Measurements from ENCODE around the gene KANK3.
A peak's percentile ranks its signal among the peaks of the same experiment; 100 is the strongest.

Gene KANK3

GRCh38 chr19:8337728-8338127, 5.3 kb downstream of the KANK3 start:
- no peak for DNase-seq (ENCODE audit: low read depth in 2 of 2)

DNA sequence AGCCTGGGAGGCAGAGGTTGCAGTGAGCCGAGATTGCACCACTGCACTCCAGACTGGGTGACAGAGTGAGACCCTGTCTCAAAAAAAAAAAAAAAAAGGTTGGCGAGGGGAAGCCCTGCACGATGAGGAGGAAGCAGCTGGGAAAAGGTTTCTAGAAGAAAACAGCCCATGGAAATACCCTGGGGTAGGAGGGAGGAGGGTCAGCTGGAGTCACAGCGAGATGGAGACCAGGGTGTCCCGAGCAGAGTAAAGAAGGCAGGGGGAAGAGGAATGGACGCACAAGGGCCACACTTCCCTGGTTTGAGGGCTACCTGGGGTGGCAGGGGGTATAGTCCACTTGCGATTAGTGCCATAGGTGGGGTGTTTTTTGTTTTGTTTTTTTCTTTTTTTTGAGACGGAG, 6.4 kb downstream of the KANK3 start:
- DNase-seq (ENCODE audit: low read depth in 2 of 2) = no peak

DNA sequence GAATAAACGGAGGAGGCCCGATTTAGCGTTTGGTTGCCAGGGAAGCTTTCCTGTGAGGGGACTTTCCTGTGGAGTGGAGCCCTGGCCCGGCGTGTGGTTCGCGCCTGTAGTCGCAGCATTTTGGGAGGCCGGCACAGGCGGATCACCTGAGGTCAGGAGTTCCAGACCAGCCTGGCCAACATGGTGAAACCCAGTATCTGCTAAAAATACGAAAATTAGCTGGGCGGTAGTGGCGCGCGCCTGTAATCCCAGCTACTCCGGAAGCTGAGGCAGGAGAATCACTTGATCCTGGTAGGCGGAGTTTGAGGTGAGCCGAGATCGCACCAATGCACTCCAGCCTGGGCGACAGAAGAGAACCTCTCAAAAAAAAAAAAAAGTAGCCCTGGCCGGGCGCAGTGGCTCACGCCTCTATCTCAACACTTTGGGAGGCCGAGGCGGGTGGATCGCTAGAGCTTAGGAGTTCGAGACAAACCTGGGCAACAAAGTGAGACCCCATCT, 6.9 kb downstream of the KANK3 start:
- DNase-seq (ENCODE audit: low read depth in 2 of 2) = no peak

GRCh38 chr19:8335343-8336071, 7.6 kb downstream of the KANK3 start:
- no peak for DNase-seq (ENCODE audit: low read depth in 2 of 2)

- DNase-seq (ENCODE audit: low read depth in 2 of 2) = no peak
Observed at GRCh38 chr19:8334458-8335342, 8.4 kb downstream of the KANK3 start.

DNA sequence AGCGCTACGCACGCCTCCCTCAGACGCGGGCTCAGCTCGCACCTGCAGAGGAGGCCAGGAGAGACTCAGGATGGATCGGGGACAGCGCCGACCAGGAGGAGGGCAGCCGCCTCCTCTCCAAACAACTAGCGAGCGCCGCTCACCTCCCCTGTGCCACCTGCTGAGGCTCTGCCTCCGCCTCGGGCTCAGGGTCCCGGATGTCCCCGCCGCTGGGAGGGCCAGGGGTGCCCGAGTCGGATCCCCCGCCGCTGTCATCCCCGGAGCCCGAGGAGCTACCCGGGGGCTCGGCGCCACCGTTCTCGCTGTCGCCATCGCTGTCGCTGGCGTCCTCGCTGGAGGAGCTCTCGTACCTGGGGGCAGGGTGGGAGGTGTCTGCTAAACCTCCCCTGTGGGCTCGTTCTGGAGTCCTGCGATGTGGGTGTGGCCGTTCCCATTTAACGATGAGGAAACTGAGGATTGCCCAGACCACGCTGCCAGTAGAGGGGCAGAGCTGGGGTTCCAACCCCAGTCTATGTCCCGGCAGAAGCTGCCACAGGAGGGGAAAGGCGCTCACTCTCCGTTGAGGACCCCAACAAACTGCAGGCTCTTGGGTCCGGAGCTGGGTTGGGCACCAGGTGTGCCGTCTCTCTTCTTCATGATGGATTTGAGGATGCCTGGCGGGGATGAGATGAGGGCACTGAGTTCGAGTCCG, 9.2 kb downstream of the KANK3 start:
- no peak for DNase-seq (ENCODE audit: low read depth in 2 of 2)

DNA sequence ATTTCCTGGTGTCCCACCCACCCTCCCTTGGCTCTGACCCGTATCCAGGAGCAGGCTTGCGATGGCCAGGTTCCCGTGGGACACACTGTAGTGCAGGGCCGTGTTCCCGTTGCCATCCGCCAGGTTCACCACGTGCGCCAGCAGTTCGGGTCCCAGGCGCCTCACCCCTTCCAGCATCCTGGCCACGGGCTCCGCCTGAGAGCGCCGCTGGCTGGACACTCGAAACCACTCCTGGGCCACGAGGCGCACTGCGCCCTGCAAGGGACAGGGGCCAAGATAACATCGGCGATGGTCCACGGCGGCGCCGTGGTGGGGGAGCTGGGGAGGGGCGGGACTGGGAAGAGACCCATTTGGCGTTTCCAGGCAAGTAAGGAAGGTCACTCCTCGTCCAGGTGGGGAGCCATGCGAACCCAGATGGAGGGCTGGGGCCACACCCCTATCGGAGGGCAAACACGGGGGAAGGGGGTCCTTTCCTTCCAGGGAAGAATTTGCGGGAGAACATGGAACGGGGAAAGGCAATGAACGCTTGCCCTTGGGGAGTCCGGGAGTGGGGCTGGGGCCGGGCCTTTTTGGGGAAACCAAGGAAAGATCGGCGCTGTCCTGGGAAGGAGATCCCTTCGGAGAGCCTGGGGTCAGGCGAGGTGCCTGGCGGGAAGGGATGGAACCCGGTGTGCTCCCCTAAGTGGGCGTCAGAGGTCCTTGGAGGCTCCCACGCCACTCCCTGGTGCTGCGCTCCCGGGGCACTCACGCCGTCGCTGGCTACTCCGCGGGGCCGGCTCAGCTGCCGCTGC, 9.9 kb downstream of the KANK3 start:
- DNase-seq (ENCODE audit: low read depth in 2 of 2) = no peak

- DNase-seq (ENCODE audit: low read depth in 2 of 2) = no peak
Observed at GRCh38 chr19:8331263-8331845, 11.7 kb downstream of the KANK3 start.

- no peak for DNase-seq (ENCODE audit: low read depth in 2 of 2)
Observed at GRCh38 chr19:8329996-8330395, 13.1 kb downstream of the KANK3 start.

- DNase-seq (ENCODE audit: low read depth in 2 of 2) = no peak
Observed at GRCh38 chr19:8325454-8325853, 17.6 kb downstream of the KANK3 start.

- DNase-seq (ENCODE audit: low read depth in 2 of 2) = no peak
Observed at GRCh38 chr19:8324186-8325050, 18.6 kb downstream of the KANK3 start.

- no peak for DNase-seq (ENCODE audit: low read depth in 2 of 2)
Observed at GRCh38 chr19:8323781-8324185, 19.3 kb downstream of the KANK3 start.

DNA sequence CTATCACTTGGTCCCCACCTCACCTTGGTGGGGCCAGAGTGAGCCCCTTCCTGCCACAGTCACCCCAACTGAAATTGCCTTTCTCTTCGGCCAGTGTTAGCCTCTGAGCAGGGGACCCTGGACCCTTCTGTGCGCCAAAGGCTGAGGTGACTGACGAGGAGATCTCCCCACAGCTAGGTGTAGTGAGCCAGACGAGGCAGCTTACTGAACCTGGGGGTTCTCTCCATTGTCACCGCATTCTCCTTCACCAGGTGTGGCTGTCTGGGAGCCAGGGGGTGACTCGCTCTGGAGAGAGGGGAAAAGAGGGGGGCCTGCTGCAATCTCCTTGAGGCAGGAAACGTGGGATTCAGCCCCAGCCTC, 20.4 kb downstream of the KANK3 start:
- DNase-seq (ENCODE audit: low read depth in 2 of 2) = no peak

DNA sequence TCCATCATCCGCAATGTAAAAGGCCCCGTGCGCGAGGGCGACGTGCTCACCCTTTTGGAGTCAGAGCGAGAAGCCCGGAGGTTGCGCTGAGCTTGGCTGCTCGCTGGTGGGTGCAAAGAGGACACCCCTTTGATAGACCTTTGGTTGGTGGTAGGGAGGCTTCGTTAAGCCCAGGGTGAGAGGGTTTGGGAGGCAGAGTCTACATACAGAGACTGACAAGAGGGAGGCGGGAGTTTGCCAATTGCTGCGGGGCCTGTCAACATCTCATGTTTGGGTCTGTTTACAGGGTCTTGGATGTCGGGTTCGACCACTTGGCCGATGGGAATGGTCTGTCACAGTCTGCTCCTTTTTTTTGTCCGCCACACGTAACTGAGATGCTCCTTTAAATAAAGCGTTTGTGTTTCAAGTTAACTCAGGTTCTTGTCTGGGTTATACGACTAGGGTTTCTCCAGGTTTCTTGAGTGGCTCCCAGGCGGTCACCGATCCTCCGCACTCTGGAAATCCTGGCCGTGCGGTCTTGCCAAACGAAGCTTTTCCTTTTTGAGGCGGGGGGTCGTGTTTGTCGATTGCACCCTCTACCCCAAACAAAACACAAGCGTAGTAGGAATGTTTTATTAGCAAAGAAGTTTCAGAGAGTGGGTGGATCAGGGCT, 20.9 kb downstream of the KANK3 start:
- no peak for DNase-seq (ENCODE audit: low read depth in 2 of 2)

GRCh38 chr19:8321067-8321985, 21.7 kb downstream of the KANK3 start, which contains the start of the genes NDUFA7 and RPS28:
Gene NDUFA7, minus strand, starts transcription at chr19:8321375. Its CDS starts 17 bp downstream, at chr19:8321358.
Gene RPS28, plus strand, starts transcription at chr19:8321496. Its CDS starts 35 bp downstream, at chr19:8321531.
- peak; percentile 95 for DNase-seq (ENCODE audit: low read depth in 2 of 2)

DNA sequence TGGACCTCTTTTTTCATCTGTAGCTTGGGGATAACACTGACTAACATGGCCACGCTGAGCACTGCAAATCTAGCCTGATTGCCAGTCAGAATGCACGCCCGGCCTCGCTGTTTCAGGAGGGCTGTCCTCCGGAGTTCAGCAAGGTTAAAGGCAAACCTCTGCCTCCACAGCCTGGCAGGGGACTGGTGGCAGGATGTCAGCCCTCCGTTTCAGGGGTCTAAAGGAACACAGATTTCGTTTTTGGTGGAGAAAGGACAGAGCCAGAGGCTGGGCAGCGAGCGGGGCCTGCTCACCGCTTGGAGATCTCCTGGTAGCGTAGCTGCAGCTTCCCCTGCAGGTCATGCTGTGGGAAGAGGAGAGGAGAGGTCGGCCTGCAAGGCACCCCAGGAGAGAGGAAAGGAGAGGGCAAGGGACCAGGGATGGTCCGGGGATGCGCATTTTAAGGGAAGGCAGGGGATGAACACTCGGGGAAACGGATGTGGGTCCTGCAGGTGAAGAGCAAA, 22.4 kb downstream of the KANK3 start:
- no peak for DNase-seq (ENCODE audit: low read depth in 2 of 2)

- DNase-seq (ENCODE audit: low read depth in 2 of 2) = no peak
Observed at GRCh38 chr19:8319807-8320520, 23.1 kb downstream of the KANK3 start.
